OCI-M2 (cell line): ENCODE data around the gene GULP1.
"Not testable (repeated sequence)": the region's sequence is repeated elsewhere in the genome, so short reads cannot be mapped to it uniquely, and the experiment has no call there.

Experiments
- DNase-seq: peaks from one replicate; lab custom pipeline; 2025; ENCODE audit not compliant: unreplicated experiment; lab: John Stamatoyannopoulos, UW

The GULP1 gene

GRCh38 chr2:188466078-188466477 lies 174.4 kb downstream of the GULP1 start:
- not testable (repeated sequence) for DNase-seq

DNA sequence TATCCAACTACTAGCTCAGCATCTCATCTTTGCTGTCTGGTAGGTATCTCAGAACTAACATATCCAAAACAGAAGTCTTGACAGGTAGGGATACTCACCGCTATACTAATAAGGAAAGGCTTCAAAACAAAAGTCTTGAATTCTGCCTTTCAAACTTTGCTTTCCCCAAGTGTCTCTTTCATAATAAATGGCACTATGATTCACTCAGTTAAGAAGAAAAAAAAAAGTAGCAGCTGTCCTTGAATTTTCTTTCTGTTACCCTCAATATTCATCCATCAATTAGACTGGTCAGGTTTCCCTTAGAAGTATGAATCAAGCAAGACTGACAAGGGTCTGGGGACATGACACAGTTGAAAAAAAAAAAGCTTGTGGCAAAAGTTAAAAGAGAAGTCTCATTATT lies 175.1 kb downstream of the GULP1 start:
- no peak for DNase-seq

DNA sequence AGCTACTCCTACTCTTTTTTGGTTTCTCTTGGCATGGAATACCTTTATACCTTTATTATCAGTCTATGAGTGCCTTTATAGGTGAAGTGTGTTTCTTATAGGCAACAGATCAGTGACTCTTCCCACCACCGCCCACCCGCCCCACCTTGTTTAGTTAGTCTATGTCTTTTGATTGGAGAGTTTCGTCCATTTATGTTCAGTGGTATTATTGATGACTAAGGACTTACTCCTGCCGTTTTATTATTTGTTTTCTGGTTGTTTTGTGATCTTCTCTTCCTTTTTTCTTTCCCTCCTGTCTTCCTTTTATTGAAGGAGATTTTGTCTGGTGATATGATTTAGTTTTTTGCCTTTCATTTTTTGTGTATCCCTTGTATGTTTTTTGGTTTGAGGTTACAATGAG lies 179.5 kb downstream of the GULP1 start:
- DNase-seq = no peak

- DNase-seq = no peak
Observed at GRCh38 chr2:188473306-188473705, 181.6 kb downstream of the GULP1 start.

GRCh38 chr2:188474316-188474715 lies 182.6 kb downstream of the GULP1 start:
- DNase-seq = no peak

GRCh38 chr2:188475945-188476344 lies 184.3 kb downstream of the GULP1 start:
- no peak for DNase-seq

DNA sequence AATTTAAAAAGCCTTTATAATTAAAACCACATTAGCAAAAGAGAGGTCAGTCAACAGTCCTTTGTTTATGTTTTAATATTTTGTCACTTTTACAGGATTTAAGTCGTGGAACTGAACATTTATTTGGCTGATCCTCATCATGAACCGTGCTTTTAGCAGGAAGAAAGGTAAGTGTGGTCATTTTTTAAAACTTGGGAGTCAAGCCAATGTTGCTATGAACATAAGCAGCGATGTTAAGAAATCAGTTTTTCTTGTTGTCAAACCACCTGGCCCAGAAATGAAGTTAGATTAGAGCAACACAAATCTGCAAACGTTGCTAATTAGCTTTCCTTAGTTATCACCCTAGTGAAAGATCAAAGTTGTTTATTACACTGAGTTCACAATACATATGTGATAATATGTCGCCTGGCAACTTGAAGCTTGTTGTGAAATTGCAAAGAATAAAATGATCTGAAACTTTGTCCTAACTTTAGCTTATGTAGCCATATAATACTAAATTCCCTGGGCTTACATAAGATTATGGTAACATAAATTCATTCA lies 186.0 kb downstream of the GULP1 start:
- DNase-seq = no peak

GRCh38 chr2:188478724-188479123 lies 187.1 kb downstream of the GULP1 start:
- DNase-seq = no peak

DNA sequence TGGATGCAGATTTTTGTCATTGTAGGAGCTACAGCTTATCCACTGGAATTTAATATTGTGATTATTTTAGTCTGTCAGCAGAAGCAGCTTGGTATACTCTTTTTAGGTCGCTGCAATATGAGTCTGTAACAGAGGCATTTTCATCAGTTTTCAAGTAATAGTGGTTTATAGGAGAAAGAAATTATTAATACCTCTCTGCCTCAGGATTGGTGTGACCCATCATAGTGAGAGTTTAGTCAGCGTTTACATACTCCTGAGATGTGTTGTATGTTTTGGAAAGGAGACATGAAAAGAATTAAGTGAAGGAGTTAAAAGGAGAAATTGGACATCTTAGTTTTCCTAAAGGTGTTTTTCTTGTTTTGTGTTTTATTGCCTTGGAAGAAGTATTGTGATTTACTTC lies 189.8 kb downstream of the GULP1 start:
- no peak for DNase-seq

- no peak for DNase-seq
Observed at GRCh38 chr2:188485496-188485895, 193.8 kb downstream of the GULP1 start.

GRCh38 chr2:188492751-188493150 lies 201.1 kb downstream of the GULP1 start:
- no peak for DNase-seq

DNA sequence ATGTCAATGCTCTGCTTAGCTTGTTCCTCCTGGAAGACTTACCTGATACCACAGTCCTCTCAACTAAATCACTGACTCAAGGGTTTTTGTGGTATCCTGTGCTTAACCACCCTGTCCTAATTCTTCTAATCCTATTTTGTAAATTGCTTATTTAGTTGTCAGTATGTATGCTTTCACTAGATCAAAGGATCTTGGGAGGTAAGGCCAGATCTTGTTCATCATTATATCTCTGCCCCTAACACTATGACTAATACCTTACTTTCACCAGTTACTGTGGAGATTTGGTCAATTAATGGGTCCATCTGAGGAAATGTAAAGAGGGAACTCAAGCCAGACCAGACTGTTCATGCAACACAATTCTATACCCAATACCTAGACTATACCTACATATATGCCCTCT lies 203.2 kb downstream of the GULP1 start:
- DNase-seq = no peak

- no peak for DNase-seq
Observed at GRCh38 chr2:188495969-188496431, 204.3 kb downstream of the GULP1 start.

GRCh38 chr2:188497726-188498125 lies 206.1 kb downstream of the GULP1 start:
- DNase-seq = no peak

DNA sequence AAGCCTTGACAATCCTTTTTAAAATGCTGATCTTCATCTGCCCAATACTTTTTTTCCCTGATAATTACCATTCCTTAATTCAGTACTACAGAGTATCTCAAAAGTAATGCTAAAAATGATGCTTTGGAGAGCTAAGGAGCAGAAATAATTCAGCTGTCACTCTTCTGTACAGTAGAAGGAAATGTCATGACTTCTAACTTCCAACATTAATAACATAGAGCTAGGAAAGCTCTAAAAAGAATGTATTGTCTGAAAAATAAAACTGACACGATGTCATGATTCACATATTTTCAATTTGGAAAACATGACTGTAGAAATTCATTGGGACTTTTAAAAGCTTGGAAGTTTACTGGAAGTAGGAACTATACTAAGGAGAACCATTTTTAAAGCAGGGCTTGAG lies 212.3 kb downstream of the GULP1 start:
- no peak for DNase-seq

GRCh38 chr2:188506843-188507242 lies 215.2 kb downstream of the GULP1 start:
- DNase-seq = no peak

DNA sequence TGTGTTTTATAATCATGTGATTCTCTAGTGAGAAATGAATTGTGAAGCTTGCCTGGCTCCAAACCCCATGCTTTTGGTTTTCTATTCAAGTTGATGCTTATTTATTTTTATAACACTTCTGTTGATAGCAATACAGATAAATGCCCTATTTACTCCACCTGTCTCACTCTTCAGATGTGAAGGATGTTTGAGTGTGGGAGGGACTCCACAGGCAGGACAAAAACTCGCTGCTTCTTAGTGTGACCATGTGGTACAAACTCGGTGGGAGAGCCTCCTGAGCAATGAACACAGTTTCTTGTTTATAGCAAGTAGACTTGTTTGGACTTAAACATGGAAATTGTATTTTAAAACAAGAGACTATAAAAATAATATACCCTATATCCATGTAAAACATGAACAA lies 219.7 kb downstream of the GULP1 start:
- DNase-seq = no peak

- DNase-seq = no peak
Observed at GRCh38 chr2:188512456-188512855, 220.8 kb downstream of the GULP1 start.

GRCh38 chr2:188515918-188516317 lies 224.2 kb downstream of the GULP1 start:
- DNase-seq = no peak

DNA sequence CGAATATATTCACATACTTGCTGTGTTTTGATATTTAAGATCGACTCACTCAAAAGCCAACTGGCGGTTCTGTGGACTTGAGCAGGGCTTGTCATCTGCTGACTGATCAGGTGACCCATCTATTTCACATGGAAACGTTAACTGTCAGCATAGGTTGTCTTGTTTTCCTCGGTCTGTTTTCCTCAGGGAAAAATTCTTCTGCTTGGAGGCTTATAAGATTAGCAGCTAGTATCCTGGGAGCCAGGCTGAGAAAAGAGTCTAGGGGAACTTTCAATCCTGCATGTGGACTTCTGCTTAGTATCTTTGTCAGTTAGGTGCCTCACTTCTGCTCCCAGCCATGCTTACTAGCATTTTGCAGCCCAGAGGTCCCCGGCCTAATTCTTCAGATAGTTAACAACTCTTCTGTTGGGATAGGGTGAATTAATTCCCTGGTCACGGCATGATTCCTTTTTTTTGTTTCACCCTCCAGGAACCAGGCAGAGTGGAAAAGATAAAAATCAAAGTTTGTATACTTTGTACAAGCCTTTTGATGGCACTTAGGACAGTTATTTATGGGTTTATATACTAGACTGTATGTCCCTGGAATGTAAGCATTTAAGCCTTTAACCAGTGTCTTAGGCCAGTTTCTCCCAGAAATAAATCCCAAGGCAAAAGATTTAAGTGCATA lies 226.0 kb downstream of the GULP1 start:
- no peak for DNase-seq

GRCh38 chr2:188518381-188518780 lies 226.7 kb downstream of the GULP1 start:
- no peak for DNase-seq

DNA sequence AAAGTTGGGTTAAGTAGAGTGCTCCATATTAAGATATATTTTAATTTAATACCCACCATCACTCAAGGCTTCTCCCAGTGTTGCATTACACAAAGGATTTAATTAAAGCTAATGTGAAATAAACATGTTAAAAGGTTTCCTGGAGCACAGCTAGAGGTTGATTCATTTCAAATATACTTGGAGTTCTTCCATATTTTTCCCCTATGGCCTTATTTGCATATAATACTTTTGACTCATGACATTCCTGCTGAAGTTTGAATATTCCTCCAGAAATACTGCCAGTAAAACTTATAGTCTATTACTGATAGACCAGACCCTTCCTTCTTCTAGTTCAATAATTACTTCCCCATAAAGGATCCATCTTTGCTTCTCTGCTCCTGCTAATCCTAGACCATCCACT lies 227.5 kb downstream of the GULP1 start:
- DNase-seq = no peak

DNA sequence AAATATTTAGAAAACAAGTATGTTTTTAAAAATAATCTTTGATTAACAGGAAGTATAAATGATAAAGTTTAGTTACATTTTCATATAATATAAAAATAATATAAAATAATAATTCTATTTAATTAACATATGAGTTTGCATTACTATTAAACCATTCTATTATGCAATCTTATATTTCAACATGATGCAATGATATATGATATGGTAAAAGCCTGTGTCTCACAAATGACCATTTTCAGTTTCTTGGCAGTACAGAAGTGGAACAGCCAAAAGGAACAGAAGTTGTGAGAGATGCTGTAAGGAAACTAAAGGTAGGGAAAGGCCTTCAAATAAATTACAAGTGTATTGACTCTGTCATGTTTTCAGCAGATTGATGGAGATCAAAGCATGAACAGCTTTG lies 230.8 kb downstream of the GULP1 start:
- no peak for DNase-seq
